GM21526 (cell line): ENCODE results near the gene ATP5ME.
"Not testable (repeated sequence)": the region's sequence is repeated elsewhere in the genome, so short reads cannot be mapped to it uniquely, and the experiment has no call there.

Source experiments
- ATAC-seq: cut with Tn5 transposase; IDR thresholded peaks from one replicate; pipeline ENCODE4 v1.9.1; 2021; ENCODE audit warnings: moderate library complexity; ENCODE audit not compliant: unreplicated experiment, low FRiP score

The ATP5ME gene

GRCh38 chr4:671769-672168, 2.3 kb downstream of the ATP5ME start:
- ATAC-seq = no peak

- ATAC-seq = not testable (repeated sequence)
These were observed 4.1 kb downstream of the ATP5ME start for GRCh38 chr4:669806-670559.

- not testable (repeated sequence) for ATAC-seq
These were observed 5.9 kb downstream of the ATP5ME start for GRCh38 chr4:668219-668618.

GRCh38 chr4:667545-667925, 6.5 kb downstream of the ATP5ME start:
- ATAC-seq = no peak

GRCh38 chr4:666822-667544, 7.1 kb downstream of the ATP5ME start:
- no peak for ATAC-seq

- ATAC-seq = no peak
These were observed 7.7 kb downstream of the ATP5ME start for GRCh38 chr4:666436-666810.

- ATAC-seq = no peak
These were observed 8.2 kb downstream of the ATP5ME start for GRCh38 chr4:665751-666435.

- ATAC-seq = no peak
These were observed 8.7 kb downstream of the ATP5ME start for GRCh38 chr4:665381-665750.

GRCh38 chr4:664713-665231, 9.3 kb downstream of the ATP5ME start:
- no peak for ATAC-seq

GRCh38 chr4:663438-664428, 10.3 kb downstream of the ATP5ME start:
- ATAC-seq = peak; percentile 47

GRCh38 chr4:663046-663437, 11.0 kb downstream of the ATP5ME start:
- no peak for ATAC-seq

GRCh38 chr4:661881-662761, 12.0 kb downstream of the ATP5ME start:
- no peak for ATAC-seq

- ATAC-seq = no peak
These were observed 12.8 kb downstream of the ATP5ME start for GRCh38 chr4:661231-661630.

- ATAC-seq = no peak
These were observed 13.7 kb downstream of the ATP5ME start for GRCh38 chr4:660401-660800.

GRCh38 chr4:659851-660250, 14.2 kb downstream of the ATP5ME start:
- no peak for ATAC-seq

GRCh38 chr4:658681-659667, 15.1 kb downstream of the ATP5ME start:
- no peak for ATAC-seq

GRCh38 chr4:657834-658667, 16.0 kb downstream of the ATP5ME start:
- no peak for ATAC-seq
